Choroid plexus epithelial cell (primary cell): ENCODE results near the gene COPS9.

Experiments used
- DNase-seq: peaks from one replicate; pipeline ENCODE4 v3.0.0-alpha.2; 2010; ENCODE audit warnings: low read depth
- H3K4me3 ChIP-seq: 2 replicates; pipeline ENCODE4 v1.5.1; 2011; ENCODE audit warnings: low read depth, mild to moderate bottlenecking, control low read depth, low read length, moderate library complexity
- TF ChIP-seq, protein P1 (sequence below): conservative IDR thresholded peaks from 2 replicates; pipeline ENCODE4 v1.5.1; 2011; ENCODE audit warnings: low read depth, mild to moderate bottlenecking, control low read depth, inconsistent platforms, low read length, moderate library complexity

COPS9 gene

DNA sequence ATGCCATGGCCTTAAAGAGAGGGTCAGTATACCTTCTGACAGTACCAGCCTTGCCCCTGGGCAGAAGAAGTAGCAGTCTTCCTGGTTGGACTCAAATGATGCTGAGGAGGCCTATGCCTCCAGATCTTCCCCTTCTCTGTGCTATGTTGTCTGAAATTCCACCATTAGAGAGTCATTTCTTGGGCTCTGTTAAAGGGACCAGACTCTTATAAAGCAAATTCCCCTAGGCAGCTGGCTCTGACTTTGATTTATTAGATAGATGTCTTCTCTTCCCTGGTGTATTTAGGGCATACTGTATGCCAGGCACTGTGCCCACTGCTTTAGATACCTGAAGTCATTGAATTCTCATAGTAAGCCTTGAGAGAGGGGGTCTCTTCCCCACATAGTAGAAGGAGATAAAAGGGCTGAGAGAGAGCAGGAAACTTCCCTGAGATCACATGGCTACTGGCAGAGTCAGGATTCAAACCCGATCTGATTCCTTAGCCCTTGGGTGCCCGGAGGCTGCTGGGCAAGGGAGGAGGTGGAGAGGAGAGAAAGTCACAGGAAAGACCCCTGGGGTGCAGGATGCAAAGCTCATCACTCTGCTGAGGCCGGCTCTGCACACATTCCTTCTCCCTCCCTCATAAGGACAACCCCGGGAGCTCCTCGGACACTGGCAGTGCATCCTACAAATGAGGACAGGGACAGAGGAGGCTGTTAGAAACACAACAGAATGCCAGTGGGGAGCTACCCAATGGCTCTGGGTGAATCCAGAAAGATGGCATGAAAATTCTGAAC lies 23.0 kb downstream of the COPS9 start:
- TF ChIP-seq, protein P1, sequence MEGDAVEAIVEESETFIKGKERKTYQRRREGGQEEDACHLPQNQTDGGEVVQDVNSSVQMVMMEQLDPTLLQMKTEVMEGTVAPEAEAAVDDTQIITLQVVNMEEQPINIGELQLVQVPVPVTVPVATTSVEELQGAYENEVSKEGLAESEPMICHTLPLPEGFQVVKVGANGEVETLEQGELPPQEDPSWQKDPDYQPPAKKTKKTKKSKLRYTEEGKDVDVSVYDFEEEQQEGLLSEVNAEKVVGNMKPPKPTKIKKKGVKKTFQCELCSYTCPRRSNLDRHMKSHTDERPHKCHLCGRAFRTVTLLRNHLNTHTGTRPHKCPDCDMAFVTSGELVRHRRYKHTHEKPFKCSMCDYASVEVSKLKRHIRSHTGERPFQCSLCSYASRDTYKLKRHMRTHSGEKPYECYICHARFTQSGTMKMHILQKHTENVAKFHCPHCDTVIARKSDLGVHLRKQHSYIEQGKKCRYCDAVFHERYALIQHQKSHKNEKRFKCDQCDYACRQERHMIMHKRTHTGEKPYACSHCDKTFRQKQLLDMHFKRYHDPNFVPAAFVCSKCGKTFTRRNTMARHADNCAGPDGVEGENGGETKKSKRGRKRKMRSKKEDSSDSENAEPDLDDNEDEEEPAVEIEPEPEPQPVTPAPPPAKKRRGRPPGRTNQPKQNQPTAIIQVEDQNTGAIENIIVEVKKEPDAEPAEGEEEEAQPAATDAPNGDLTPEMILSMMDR = no peak
- no peak overlapping the region for H3K4me3 ChIP-seq
- DNase-seq = peak; percentile 30

DNA sequence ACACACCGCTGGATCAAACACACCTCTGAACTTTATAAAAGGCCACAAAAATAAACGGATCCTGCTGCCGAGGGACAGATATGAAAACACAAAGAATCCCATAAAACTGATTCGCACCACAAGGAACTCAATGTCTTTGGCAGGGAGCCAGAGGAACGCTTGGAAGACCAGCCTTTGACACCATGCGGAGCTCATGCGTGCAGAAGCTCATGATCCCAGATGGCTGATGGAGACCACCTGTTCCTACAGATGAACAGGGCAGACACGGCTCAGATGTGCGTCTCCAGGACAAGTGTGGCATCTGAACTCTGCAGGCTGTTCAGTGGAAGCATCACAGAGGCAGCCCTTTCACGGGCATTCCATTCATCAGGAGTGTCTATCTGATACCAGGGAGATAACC lies 24.9 kb downstream of the COPS9 start:
- no peak overlapping the region for H3K4me3 ChIP-seq
- TF ChIP-seq, protein P1 = no peak
- peak; percentile 46 for DNase-seq

DNA sequence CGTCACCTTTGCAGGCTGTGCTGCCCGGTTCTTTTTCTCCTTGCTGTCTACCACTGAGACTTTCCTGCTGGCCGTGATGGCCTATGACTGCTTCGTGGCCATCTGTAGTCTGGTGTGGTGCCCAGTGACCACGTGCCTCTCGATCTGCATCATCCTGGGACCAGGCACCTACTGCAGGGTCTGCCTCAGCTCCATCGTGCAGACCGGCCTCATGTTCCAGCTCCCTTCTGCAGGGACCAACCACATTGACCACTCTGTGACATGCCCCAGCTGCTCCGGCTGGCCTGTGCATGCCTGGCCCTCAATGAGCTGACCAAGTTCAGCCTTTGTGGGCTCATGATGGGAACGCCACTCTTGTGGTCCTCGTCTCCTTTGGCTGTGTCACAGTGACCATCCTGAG lies 26.7 kb downstream of the COPS9 start:
- TF ChIP-seq, protein P1 = no peak
- no peak overlapping the region for H3K4me3 ChIP-seq
- no peak for DNase-seq

DNA sequence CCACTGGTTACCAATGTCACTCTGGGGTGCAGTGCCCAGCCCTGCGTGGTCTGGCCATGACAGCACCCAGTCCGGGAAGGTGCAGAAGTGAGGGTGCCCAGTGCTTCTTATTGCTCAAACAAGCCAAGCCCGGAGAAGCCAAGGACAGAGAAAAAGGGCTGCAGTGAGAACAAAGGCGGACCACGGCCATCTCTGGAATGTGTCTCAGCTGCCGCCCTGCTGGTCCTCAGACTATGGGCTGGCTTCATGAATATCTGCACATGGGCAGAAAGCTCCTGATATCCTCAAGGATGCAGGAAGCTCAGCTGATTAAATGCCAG lies 28.7 kb downstream of the COPS9 start:
- TF ChIP-seq, protein P1 = no peak
- DNase-seq = no peak

DNA sequence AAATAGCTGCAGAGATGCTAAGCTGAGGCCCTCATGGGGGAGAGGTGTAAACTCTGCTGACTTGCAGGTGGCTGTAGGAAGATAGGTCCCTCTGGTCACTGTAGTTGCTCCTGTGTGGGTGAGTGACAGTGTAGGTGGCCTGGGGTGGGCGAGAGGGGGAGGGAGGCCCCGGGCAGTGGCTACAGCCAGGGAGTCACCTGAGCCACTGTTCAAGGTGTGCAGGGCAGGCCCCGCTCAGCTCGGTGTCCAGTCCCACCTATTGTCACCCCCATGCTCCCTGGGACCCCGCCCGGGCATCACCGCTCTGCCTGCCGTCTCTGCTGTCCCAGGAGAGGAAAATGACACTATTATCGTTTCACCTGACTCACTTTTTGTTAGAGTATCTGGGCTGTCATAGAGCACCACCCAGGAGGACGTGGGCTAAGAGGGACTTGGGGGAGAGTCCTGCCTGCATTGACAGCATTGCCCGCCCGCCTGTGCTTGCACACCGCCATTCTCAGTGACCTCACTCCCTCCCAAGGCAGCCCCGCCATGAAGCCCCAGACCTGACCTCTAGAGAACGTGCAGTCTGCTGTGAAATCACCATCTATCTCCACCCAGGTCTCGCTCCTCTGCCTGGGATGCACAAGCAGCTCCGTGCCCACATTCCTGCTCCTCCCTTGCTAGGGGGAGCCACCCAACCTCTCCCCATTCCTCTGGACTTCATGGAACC lies 29.2 kb downstream of the COPS9 start:
- TF ChIP-seq, protein P1 = no peak
- DNase-seq = no peak
- no peak overlapping the region for H3K4me3 ChIP-seq

More for the DNA sequence above, 28.7 kb downstream of the COPS9 start:
- H3K4me3 ChIP-seq = no peak overlapping the region

DNA sequence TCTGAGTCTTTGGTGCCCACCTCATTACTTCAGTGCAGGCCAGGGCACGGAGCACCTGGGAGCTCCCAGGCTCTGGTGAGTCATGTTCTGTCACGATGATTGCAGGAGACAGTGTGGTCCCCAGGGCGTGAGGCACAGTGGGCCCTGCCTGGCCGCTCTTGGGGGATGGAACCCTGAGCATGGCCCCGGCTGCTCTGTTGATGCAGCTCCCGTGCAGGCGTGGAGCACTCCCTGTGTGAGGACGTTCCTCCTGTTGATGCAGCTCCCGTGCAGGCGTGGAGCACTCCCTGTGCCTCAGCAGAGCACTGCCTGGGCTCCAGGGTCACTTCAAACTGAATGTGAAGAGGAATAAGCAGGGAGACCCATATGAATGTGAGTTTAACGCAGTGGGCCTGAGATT lies 30.1 kb downstream of the COPS9 start:
- no peak overlapping the region for H3K4me3 ChIP-seq
- TF ChIP-seq, protein P1 = no peak
- no peak for DNase-seq

DNA sequence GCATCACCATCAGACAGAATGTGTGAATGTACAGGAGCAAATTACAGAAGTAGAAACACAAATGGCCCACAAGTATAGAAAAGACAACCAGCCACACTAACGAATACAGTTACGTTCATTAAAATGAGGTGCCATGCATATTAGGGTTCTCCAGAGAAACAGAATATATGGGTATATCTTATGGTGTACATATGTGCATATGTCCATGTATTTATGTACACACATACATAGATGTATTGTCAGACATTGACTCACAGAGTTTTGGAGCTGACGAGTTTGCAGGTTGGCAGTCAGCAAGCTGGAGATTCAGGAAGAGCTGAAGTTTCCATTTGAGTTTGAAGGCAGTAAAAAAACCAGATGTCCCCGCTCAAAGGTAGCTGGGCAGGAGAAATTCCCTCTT lies 33.0 kb downstream of the COPS9 start:
- no peak for DNase-seq
- no peak overlapping the region for H3K4me3 ChIP-seq
- TF ChIP-seq, protein P1 = no peak
